ENCODE measurements around the gene PLCL2.

The PLCL2 gene

GRCh38 chr3:16868513-16868912 lies 16.2 kb upstream of the PLCL2 start:
- DNase-seq, result no peak

GRCh38 chr3:16869261-16870005 lies 15.3 kb upstream of the PLCL2 start:
- no peak for DNase-seq

- no peak for DNase-seq
Observed at GRCh38 chr3:16871915-16872842, 12.6 kb upstream of the PLCL2 start.

- DNase-seq, result no peak
Observed at GRCh38 chr3:16873872-16874271, 10.9 kb upstream of the PLCL2 start.

- DNase-seq, result no peak
Observed at GRCh38 chr3:16875876-16876550, 8.7 kb upstream of the PLCL2 start.

GRCh38 chr3:16877505-16877904 lies 7.2 kb upstream of the PLCL2 start:
- DNase-seq, result no peak

GRCh38 chr3:16877911-16878310 lies 6.8 kb upstream of the PLCL2 start:
- no peak for DNase-seq

- no peak for DNase-seq
Observed at GRCh38 chr3:16881896-16882630, 2.7 kb upstream of the PLCL2 start.

GRCh38 chr3:16883057-16883722 lies 1.6 kb upstream of the PLCL2 start:
- no peak for DNase-seq

GRCh38 chr3:16883723-16884083 lies 1.1 kb upstream of the PLCL2 start:
- no peak for DNase-seq

GRCh38 chr3:16884084-16884747 lies 539 bp upstream of the PLCL2 start:
- DNase-seq, result no peak

- no peak for DNase-seq
Observed at GRCh38 chr3:16885593-16886302, 993 bp downstream of the PLCL2 start.

GRCh38 chr3:16886303-16886683 lies 1.5 kb downstream of the PLCL2 start:
- DNase-seq, result no peak

GRCh38 chr3:16887130-16887529 lies 2.4 kb downstream of the PLCL2 start:
- DNase-seq, result no peak

- DNase-seq, result no peak
Observed at GRCh38 chr3:16888356-16888755, 3.6 kb downstream of the PLCL2 start.

- no peak for DNase-seq
Observed at GRCh38 chr3:16888785-16889607, 4.2 kb downstream of the PLCL2 start.

GRCh38 chr3:16890597-16891333 lies 6.0 kb downstream of the PLCL2 start:
- no peak for DNase-seq

GRCh38 chr3:16893618-16894200 lies 9.0 kb downstream of the PLCL2 start:
- no peak for DNase-seq

- DNase-seq, result no peak
Observed at GRCh38 chr3:16896094-16896627, 11.4 kb downstream of the PLCL2 start.
